ENCODE data around the gene RNASEH2B. TPM values are rescaled to one million over a fixed set of nuclear protein-coding genes. Genes with fewer than 3 reads are reported as not detected.

Gene RNASEH2B
- total RNA-seq, 3 donors from 2014 or later, result 37.8 to 69.8 (median 61.6) TPM

- no peaks in the 10 kb centered on the region for H3K27me3 ChIP-seq
- intact Hi-C loops (cut with DNase I; ENCODE audit: low total_unique reads), result no loop called here
Measured at GRCh38 chr13:50928659-50929462, 19.3 kb downstream of the RNASEH2B start.

GRCh38 chr13:50932091-50932490, 22.5 kb downstream of the RNASEH2B start:
- no peak for DNase-seq (ENCODE audit: low spot score in 2 of 2)
- Histone ChIP-seq H3K4me1 (no peaks in the 10 kb centered on the region), H3K27me3 (no peaks in the 10 kb centered on the region), H3K36me3 (no peaks in the 10 kb centered on the region), H3K27ac (no peak overlapping the region), H3K9me3 (no peaks in the 10 kb centered on the region), H3K4me3 (no peak overlapping the region)
- TF ChIP-seq POLR2AphosphoS5 (IDR thresholded peaks at IDR 0.05) (no peak), CTCF (IDR thresholded peaks at IDR 0.05) (no peak), POLR2A (IDR thresholded peaks at IDR 0.05) (no peak)
- intact Hi-C loops (cut with DNase I; ENCODE audit: low total_unique reads), result no loop called here

More at GRCh38 chr13:50928659-50929462, 19.3 kb downstream of the RNASEH2B start:
- H3K36me3 ChIP-seq, result no peaks in the 10 kb centered on the region
- H3K4me3 ChIP-seq, result no peak overlapping the region
- TF ChIP-seq CTCF (IDR thresholded peaks at IDR 0.05), result no peak
- no peak for TF ChIP-seq POLR2AphosphoS5 (IDR thresholded peaks at IDR 0.05)
- no peak for TF ChIP-seq POLR2A (IDR thresholded peaks at IDR 0.05)
- H3K27ac ChIP-seq, result no peak overlapping the region
- no peaks in the 10 kb centered on the region for H3K4me1 ChIP-seq
- no peak for DNase-seq (ENCODE audit: low spot score in 2 of 2)
- peaks cover 4 to 11% of the 10 kb centered on the region in 2 donors for H3K9me3 ChIP-seq

GRCh38 chr13:50934735-50935435, 25.3 kb downstream of the RNASEH2B start:
- no peak overlapping the region for H3K27ac ChIP-seq
- H3K36me3 ChIP-seq, result no peaks in the 10 kb centered on the region
- H3K4me3 ChIP-seq, result no peak overlapping the region
- intact Hi-C loops (cut with DNase I; ENCODE audit: low total_unique reads), result no loop called here
- no peaks in the 10 kb centered on the region for H3K4me1 ChIP-seq
- TF ChIP-seq POLR2A (IDR thresholded peaks at IDR 0.05), result no peak
- no peak for TF ChIP-seq CTCF (IDR thresholded peaks at IDR 0.05)
- TF ChIP-seq POLR2AphosphoS5 (IDR thresholded peaks at IDR 0.05), result no peak
- H3K27me3 ChIP-seq, result no peaks in the 10 kb centered on the region
- no peaks in the 10 kb centered on the region for H3K9me3 ChIP-seq
- DNase-seq (ENCODE audit: low spot score in 2 of 2), result no peak

- H3K4me1 ChIP-seq, result no peaks in the 10 kb centered on the region
- H3K27ac ChIP-seq, result no peak overlapping the region
- DNase-seq (ENCODE audit: low spot score in 2 of 2), result no peak
- no peak overlapping the region for H3K4me3 ChIP-seq
- intact Hi-C loops (cut with DNase I; ENCODE audit: low total_unique reads), result no loop called here
- no peaks in the 10 kb centered on the region for H3K36me3 ChIP-seq
- H3K27me3 ChIP-seq, result no peaks in the 10 kb centered on the region
- H3K9me3 ChIP-seq, result no peaks in the 10 kb centered on the region
- no peak for TF ChIP-seq POLR2AphosphoS5 (IDR thresholded peaks at IDR 0.05)
Measured at GRCh38 chr13:50936679-50937078, 27.1 kb downstream of the RNASEH2B start.

GRCh38 chr13:50940509-50940908, 30.9 kb downstream of the RNASEH2B start:
- Histone ChIP-seq H3K4me3 (no peak overlapping the region), H3K27ac (no peak overlapping the region), H3K36me3 (no peaks in the 10 kb centered on the region), H3K9me3 (no peaks in the 10 kb centered on the region), H3K27me3 (no peaks in the 10 kb centered on the region), H3K4me1 (no peaks in the 10 kb centered on the region)
- intact Hi-C loops (cut with DNase I; ENCODE audit: low total_unique reads), result no loop called here
- no peak for DNase-seq (ENCODE audit: low spot score in 2 of 2)
- TF ChIP-seq POLR2AphosphoS5 (IDR thresholded peaks at IDR 0.05), result no peak
- no peak for TF ChIP-seq CTCF (IDR thresholded peaks at IDR 0.05)
- TF ChIP-seq POLR2A (IDR thresholded peaks at IDR 0.05), result no peak

All from breast epithelium (tissue), 4 donors.